HG02938 (cell line): ENCODE measurements around the gene HCAR2.
A peak's percentile ranks its signal among the peaks of the same experiment; 100 is the strongest.
"Not testable (repeated sequence)": the region's sequence is repeated elsewhere in the genome, so short reads cannot be mapped to it uniquely, and the experiment has no call there.

Source experiments
- ATAC-seq: cut with Tn5 transposase; IDR thresholded peaks from one replicate; pipeline ENCODE4 v1.9.1; 2021; ENCODE audit warnings: mild to moderate bottlenecking, moderate library complexity; ENCODE audit not compliant: unreplicated experiment

Gene HCAR2

DNA sequence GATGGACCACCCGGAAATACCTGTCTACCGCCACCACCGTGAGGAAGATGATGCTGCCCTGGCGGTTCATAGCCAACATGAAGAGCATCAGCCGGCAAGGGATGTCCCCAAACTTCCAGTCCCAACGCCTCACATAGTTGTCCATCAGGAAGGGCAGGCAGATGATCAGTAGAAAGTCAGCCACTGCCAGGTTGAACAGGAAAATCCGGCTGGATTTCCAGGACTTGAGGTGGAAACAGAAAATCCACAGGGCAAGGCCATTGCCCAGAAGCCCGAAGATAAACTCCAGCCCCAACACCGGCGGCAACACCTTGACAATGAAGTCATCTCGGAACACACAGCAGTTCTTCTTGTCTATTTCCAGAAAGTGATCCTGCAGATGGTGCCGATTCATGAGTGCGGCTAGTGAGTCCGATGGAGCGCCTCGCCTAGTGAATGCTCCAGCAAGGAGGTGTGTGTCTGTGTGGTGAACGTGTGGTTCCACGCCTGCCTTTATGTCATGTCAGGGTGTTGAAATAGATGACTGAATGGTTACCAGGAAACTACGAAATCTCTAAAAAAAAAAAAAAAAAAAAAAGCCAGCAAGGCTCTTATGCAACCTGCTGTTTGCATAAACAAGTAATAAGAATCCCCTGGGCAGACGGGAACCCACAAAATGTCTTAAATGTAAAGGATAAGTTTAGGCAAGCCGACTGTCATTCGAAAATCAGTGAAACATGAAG is at the start of gene HCAR2:
HCAR2 (minus strand) TSS at position 468 of the 722 bp plus-strand sequence; CDS start at position 394, 74 bp downstream.
- not testable (repeated sequence) for ATAC-seq

DNA sequence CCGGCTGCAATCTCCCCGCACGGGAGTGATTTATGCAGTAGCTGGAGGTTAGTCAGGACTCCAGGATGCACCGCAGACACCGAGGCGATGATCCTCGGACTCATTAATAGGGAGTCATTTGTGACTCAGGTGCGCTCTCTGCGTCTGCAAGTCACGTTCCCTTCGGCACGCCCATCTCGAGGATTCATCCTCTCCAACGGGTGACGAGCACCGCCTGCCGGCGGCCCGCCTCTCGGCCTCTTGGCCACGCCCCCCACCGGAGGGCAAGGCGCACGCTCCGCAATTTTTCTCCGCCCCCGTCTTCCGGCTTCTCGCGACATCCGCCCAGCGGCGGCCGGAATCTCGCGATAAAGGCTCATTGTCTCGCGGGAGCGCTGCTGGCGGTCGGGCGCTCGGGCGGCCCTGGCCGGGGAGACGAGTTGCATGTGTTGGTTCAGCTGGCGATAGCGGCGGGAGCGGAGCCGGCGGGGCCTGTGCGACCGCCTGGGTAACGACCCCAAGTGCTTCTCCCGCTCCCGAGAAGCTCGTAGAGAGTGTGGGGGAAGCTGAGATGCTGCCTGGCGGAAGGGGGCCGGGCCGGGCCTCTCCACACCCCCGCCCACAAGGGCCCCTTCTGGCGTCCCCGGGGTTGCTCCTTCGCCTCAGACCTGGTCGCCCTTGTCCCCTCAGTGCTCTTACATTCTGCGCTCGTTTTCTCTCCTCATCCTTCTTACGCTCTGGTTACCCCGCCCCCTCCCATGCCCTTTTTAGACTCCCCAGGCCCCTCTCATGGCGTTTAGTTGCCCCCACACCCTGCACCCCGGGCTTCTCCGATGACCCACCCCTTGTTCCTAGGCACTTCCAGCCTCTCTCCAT is 49.5 kb upstream of the HCAR2 start, which contains the start of gene DENR:
DENR (plus strand) TSS at position 361 of the 855 bp plus-strand sequence. CDS start 878 bp downstream, outside the sequence.
- ATAC-seq, result peak; percentile 92

DNA sequence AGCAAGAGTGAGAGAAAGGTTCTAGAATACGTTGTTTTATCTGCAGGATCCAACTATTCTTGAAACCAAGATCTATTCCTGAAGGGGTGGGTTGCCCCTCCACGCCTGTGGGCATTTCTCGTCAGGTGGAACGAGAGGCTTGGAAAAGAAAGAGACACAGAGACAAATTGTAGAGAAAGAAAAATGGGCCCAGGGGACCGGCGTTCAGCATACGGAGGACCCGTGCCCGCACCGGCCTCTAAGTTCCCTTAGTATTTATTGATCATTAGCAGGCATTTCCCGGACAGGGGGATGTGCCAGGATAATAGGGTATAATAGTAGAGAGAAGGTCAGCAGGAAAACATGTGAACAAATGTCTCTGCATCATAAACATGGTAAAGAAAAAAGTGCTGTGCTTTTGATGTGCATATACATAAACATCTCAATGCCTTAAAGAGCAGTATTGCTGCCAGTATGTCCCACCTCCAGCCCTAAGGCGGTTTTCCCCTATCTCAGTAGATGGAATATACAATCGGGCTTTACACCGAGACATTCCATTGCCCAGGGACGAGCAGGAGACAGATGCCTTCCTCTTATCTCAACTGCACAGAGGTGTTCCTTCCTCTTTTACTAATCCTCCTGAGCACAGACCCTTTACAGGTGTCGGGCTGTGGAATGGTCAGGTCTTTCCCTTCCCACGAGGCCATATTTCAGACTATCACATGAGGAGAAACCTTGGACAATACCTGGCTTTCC is 47.8 kb upstream of the HCAR2 start:
- ATAC-seq, result not testable (repeated sequence)

DNA sequence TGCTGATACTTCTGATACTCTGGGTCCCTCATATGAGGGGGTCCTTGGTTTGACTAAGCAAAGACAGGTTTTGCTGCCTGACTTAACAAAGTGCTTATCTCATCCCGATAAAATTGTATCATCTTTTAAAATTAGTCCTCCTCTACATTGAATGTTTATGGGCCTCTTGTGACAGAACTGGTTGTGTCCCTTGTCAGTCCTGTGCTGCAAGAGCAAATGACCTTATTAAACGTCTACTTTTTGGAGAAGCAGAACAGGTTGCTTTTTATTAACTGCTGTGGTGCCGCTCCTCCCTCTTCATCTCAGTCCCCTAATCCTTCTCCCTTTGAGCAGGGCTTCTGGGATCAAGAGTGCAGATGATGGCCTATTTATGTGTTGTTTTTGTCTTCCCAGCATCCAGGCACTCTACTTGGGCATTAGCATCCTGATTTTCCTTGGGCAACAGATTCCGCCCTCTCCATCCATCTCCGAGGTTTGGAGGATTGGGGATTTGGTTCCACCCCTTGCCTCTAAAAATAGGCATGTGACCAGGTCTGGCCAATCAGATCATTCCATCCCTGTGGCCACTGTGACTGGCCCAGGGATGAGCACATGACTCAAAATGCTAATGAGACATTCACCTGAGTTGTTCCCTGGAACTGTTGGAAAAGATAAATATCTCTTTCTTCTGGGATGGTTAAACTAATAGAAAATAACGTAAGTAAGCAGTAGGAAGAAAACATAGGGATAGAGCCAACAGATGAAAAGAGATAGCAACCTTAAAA is 46.6 kb upstream of the HCAR2 start:
- no peak for ATAC-seq

DNA sequence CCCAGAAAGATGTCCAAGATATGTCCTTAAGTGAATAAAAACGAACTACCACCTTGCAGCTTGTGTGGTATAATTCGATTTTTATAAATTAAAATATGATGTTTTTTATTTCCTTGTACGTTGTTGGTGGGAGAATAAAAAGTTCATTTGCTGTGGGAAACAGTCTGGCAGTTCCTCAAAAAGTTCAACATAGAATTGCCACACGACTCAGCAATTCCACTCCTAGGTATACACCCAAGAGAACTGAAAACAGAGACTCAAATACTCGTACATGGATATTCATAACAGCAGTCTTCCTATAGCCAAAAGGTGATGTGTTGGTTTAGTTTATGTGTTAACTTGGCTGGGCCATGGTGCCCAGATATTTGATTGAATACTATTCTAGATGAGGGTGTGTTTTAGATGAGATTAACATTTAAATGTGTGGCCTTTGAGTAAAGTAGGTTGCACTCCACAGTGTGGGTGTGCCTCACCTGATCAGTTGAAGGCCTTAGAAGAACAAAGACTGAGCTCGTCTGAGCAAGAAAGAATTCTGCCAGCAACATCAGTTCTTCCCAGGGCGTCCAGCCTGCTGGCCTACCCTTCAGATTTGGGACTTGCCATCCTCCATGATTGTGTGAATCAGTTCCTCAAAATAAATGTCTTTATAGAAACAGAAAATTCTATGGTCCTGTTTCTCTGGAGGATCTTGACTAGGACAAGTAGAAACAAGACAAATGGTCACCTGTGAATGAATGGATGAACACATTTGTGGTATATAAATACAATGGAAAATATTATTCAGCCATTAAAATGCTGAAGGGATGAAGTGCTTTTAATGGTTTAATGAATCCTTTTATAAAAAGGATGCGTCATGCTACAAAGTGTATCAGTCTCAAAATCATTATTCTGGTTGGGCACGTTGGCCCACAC is 44.3 kb upstream of the HCAR2 start:
- no peak for ATAC-seq

DNA sequence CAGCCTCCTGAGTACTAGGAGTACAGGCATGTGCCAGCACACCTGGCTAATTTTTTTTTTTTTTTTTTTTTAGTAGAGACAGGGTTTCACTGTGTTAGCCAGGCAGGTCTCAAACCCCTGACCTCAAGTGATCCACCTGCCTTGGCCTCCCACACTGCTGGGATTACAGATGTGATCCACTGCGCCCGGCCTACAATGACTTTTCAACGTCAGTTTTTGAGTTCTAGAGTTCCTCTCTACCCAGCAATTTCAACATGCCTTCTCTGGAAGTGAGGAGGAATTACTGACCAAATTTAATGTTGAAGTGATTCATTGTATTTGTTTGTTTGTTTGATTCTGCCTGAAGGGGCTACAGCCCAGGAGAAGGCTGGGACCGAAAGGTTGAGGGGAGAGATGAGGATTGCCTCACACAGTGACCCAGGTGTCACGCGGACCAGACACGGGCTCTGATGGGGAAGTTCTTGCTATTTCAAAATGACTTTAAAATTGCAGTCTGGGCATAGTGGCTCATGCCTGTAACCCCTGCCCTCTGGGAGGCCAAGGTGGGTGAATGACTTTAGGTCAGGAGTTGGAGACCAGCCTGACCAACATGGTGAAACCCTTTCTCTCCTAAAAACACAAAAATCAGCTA is 40.9 kb upstream of the HCAR2 start:
- no peak for ATAC-seq

DNA sequence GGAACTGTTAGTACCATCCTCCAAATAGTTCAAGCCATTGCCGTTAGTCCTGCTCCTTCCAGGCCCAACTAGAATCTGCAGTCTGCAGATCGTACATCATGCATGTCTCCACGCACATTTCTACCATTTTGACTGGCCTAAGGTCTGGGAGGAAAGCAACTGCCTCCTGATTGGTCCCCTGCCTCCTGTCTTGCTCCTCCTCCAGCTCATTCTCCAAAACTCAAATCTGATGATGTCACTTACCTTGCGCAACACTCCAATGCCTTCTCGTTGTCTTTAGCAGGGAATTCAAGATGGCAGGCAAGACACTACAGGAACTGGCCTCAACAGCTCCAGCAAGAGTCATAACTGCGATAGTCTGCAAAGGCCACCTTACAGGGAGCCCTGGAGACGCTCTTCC is 37.2 kb upstream of the HCAR2 start:
- ATAC-seq, result no peak

DNA sequence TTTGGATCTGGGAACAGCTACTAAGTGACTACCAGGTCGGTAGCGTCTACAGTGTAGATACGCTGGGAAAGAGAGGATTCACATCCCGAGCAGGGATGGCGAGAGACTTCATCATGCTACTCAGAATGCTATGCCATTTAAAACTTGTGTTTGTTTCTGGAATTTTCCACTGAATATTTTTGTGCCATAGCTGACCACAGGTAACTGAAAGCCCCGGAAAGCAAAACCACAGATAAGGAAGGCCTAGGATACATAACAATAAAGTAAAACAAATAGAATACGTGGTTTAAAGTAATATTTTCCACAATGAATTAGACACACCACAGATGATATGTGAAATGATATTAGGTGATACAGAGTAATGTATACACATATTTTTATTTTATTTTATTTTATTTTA is 35.4 kb upstream of the HCAR2 start:
- ATAC-seq, result no peak

DNA sequence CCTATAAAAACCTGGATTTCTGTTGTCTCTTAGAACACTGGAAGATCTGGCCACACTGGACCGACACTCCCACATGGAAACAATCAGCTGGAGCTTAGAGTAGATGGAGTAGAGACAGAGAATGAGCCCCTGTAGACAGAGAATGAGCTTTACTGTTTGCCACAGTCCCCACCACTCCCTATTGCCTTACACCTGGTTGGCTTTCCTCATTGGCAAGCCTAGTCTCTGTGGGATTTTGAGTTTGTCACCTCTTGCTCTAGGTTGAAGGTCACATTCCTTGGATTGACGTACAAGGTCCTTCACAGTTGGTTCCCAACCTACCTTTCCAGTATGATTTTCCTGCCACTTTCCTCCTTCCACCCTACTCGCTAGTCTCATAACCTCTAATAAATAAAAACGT is 29.5 kb upstream of the HCAR2 start:
- no peak for ATAC-seq

DNA sequence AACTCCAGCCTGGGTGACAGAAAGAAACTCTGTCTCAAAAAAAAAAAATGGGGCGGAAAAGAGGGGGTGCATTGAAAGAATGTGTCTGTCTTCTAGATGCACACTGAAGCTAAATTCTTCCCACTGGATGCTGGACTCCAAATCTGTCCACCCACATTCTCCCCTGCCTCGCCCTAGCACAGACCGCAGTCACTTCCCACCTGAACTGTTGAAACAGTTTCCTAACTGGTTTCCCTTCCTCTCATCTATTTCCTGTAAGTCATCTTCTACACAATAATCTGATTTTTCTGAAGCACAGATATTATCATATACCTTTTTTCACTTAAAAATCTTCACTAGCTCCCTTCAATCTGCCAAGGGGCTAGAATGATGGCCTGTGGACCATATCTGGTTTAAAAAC is 29.0 kb upstream of the HCAR2 start:
- ATAC-seq, result no peak

DNA sequence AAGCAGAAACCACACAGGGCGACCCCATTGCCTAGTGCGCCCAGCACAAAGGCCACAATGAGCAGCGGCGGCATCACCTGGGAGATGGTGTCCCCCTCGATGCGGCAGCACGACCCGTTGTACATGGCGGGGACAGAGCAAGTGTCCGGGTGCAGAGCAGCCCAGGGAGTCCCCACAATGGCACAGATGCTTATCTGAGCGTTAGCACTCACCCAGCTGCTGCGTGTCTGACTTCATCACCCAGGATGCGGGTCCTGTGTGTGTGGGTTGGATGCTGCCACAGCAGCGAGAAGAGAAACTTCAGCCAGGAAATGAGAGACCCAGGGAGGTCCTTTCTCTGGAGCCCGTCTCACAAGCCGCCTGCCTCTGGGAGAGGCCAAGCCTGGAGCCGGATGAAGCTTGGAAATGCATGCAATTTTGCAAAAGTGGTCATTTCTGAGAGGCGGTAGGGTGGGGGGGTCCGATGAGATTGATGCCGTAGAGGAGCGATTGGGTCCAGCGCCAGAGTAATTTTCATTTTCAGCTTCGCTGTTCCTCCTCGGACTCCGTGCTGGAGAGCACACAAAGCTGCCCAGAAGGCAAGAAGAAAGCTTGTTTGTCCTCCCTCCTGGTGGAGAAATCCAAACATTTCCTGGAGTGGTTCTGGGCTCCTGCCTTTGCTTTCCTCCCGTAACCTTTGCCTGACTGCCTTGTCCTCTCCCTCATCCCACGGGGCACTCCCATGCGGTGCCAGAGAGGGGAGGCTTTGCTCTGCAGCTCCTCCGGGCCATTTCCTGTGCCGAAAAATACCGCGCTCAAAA is 27.3 kb upstream of the HCAR2 start, which contains the start of gene HCAR1:
HCAR1 (minus strand) TSS at position 630 of the 800 bp plus-strand sequence; CDS start at position 125, 505 bp downstream.
- no peak for ATAC-seq

DNA sequence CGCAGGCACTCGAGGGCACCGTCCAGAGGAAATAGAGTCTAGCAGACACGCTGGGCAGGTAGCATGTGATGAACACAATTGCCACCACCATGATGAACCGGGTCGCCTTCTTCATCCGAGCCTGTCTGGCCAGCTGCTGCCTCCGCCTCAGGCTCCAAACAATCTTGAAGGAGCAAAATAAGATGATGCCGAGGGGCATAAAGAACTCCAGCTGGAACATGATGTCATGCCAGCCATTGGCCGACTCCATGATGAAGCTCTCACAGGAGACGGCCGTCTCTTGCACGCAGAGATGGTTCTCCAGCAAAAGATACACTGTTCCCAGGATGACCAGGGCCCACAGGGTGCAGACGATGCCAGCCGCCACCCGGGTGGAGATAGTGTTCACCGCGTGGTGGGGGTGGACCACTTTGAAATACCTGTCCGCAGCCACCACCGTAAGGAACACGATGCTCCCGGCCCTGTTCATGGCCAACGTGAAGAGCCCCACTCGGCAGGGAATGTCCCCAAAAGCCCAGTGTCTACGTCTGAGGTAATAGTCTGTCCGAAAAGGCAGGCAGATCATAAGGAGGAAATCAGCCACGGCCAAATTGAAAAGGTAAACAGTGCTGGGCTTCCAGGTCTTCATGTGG is 26.5 kb upstream of the HCAR2 start:
- ATAC-seq, result no peak

DNA sequence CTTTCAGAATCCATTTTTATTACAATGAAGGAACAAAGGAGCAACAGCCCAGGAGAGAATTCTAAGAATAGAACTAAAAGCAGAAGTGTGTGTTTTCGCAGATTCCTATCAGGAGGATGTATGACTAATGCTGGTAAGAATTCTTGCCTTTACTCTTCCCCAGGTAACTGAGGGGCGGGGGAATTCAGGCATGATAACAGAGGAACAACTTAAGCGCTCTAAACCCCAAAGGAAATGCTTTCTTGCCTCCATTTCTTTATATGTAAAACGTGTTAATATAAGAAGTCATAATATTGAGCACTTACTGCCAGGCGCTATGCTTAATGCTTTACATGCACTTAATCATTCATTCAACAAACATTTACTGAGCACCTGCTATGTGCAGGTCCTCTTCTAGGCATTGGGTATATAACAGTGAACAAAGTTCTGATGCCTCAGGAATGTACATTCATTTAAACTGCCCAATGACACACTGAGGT is 23.0 kb upstream of the HCAR2 start:
- no peak for ATAC-seq

DNA sequence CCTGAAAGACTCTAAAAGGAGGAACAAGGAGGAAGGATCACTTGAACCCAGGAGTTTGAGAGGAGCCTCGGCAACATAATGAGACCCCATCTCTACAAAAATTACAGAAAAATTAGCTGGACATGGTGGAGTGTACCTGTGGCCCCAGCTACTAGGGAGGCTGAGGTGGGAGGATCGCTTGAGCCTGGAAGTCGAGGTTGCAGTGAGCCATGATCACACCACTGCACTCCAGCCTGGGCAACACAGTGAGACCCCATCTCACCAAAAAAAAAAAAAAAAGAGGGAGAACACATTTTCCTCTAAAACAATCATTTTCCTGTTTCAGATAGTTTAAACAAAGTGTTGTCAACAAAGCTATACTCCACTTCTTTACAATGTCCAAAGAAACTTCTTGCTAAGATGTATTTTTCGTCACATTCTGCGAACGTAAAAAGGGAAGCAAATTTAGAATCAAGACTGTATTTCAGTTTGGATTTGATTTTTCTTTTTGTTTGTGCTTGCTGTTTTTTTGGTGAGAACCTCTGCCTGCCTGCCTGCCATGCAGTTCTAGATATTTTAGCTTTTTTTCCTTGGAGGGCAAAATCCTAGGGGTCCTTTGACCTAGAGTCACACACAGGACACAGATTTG is 22.4 kb upstream of the HCAR2 start:
- ATAC-seq, result no peak

DNA sequence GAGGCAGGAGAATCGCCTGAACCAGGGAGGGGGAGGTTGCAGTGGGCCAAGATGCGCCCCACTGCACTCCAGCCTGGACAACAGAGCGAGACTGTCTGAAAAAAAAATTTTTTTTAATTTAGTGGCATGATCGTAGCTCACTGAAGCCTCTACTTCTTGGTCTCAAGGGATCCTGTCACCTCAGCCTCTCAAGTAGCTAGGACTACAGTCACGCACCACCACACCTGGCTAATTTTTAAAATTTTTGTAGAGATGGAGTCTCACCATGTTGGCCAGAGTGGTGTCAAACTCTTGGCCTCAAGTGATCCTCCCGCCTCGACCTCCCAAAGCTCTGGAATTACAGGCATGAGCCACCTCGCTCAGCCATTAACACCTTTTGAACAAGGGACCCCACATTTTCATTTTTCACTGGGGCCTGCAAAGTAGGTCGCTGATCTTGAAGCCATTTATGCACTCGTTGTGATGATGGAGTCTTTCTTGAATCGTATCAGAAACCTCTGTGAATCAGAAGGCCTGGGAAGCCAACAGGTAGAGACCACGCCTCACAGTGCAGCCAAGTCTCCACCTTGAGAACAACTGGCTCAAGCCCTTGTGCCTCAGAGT is 21.6 kb upstream of the HCAR2 start:
- ATAC-seq, result no peak

DNA sequence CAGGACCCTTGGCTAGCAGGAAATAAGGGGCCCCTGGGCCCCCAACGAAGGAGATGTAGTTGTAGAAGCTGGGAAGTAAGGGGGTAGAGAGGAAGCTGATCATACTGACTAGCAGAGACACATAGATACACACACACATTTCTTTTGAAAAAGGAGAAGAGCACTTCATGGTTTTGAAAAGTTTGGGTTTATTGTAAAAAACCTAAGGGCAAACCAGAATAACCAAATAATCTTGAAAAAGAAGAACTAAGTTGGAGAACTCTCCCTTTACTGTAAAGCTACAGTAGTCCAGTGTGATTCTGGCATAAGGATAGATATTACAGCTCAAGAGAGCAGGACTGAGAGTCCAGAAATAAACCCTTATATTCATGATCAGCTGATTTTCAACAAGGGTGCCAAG is 19.2 kb upstream of the HCAR2 start:
- no peak for ATAC-seq
